MM.1S (cell line): ENCODE measurements around the gene PRSS38.

ENCODE experiments used
- EZH2 ChIP-seq: fragments of 300-600 bp; sonication (generic); optimal IDR thresholded peaks from 2 replicates; pipeline ENCODE3; 2017; ENCODE audit warnings: low read depth, mild to moderate bottlenecking, antibody characterized with exemption, low read length, mixed read lengths
- EZH2phosphoT487 ChIP-seq: fragments of 300-600 bp; sonication (generic); IDR thresholded peaks from 2 replicates; pipeline ENCODE4 v1.6.1; 2018; ENCODE audit warnings: antibody characterized with exemption, low read length
- TF ChIP-seq, protein P1 (sequence below): fragments of 300-600 bp; sonication (generic); IDR thresholded peaks from 2 replicates; pipeline ENCODE4 v1.5.1; 2016; ENCODE audit warnings: antibody characterized with exemption, low read length, mixed read lengths

DNA sequence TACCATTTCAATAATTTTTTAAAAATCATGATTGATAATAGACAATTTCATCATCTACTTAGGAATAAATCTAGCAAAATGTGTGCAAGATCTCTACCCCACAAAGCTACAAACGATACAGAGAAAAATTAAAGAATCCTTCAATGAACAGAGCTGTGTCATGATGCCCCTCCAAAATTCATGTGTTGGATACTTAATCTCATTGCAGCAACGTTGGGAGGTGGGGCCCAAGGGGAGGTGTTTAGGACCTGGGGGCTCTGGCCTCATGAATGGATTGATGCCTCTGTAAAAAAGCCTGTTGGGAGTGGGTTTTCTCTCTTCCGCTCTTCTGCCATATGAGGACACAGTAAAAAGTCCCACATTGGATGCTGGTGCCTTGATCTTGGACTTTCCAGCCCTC lies 54.9 kb downstream of the PRSS38 start:
- TF ChIP-seq, protein P1, sequence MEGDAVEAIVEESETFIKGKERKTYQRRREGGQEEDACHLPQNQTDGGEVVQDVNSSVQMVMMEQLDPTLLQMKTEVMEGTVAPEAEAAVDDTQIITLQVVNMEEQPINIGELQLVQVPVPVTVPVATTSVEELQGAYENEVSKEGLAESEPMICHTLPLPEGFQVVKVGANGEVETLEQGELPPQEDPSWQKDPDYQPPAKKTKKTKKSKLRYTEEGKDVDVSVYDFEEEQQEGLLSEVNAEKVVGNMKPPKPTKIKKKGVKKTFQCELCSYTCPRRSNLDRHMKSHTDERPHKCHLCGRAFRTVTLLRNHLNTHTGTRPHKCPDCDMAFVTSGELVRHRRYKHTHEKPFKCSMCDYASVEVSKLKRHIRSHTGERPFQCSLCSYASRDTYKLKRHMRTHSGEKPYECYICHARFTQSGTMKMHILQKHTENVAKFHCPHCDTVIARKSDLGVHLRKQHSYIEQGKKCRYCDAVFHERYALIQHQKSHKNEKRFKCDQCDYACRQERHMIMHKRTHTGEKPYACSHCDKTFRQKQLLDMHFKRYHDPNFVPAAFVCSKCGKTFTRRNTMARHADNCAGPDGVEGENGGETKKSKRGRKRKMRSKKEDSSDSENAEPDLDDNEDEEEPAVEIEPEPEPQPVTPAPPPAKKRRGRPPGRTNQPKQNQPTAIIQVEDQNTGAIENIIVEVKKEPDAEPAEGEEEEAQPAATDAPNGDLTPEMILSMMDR: no peak
- TF ChIP-seq EZH2phosphoT487 (no peak), EZH2 (no peak)
